Stimulated activated CD4-positive, alpha-beta T cell treated with anti-CD3 and anti-CD28 coated beads, Interleukin-2, amount 100 ng/mL, for 48 hours (primary cell): ENCODE data around the gene TCHP.

Experiments
- DNase-seq, 2 donors: peaks; one replicate each; pipeline ENCODE4 v3.0.0-alpha.2; 2020

The TCHP gene

DNA sequence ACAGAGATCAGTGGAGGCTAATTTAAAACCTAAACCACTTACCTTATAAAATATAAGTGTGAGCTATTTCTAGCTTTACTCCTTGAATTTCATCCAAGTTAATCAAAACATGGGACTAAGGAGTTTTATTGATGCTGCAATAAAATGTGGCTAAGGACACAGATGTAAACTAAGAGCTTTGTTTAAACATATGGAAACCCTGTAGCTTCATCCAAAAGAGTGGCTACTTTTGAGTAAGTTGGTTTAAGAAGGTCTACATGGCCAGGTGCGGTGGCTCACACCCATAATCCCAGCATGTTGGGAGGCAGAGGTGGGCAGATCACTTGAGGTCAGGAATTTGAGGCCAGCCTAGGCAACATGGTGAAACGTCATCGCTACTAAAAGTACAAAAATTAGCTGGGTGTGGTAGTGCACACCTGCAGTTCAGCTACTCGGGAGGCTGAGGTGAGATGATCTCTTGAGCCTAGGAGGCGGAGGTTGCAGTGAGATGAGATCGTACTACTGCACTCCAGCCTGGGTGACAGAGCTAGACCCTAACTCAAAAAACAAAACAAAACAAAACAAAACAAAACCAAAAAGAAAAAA lies 40.4 kb downstream of the TCHP start:
- no peak for DNase-seq

DNA sequence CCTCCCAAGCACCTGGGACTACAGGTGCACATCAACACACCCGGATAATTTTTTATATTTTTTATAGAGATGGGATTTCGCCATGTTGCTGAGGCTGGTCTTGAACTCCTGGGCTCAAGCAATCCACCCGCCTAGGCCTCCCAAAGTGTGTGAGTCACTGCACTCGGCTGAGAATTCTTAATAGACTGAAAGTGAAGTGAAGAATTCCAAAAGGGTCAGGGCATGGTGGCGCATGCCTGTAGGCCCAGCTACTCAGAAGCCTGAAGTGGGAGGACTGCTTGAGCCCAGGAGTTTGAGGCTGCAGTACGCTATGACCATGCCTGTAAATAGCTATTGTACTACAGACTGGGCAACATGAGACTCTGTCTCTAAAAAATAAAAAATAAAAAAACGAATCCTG lies 43.7 kb downstream of the TCHP start:
- DNase-seq = no peak

DNA sequence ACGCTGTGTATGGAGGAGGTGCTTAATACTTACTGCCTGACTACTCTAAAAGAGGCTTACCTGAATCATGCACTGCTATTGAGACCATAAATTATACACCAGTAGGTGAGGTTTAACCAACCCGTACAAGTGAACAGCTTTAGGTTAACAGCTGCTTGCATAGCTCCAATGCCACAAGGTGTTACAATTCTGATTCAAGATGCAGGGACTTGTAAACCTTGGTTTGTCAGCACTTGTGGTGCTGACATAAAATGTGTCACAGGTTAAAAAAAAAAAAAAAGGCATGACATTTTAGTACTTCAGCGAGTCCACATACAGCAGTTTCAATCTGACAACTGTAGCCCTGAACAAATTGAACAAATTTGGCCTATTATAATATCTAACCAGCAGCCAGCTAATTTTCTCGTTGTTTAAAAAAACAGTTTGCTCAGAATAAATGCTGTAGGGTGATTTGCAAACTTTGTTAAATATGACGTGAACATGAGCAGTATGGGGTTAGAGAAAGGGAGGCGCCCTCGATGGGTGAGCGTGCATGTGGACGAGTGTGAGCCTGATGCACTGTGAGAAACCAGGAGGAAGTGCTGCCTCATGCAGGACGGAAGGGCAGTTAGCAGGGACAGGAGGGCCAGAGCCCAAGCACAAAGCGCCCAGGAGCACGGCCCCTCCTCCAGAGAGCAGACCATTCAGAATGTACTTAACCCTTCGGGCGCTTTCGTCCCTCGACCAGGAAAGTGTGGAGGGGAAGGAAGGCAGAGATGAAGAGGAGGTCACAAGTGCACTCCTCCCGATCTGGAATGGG lies 44.7 kb downstream of the TCHP start:
- no peak for DNase-seq

DNA sequence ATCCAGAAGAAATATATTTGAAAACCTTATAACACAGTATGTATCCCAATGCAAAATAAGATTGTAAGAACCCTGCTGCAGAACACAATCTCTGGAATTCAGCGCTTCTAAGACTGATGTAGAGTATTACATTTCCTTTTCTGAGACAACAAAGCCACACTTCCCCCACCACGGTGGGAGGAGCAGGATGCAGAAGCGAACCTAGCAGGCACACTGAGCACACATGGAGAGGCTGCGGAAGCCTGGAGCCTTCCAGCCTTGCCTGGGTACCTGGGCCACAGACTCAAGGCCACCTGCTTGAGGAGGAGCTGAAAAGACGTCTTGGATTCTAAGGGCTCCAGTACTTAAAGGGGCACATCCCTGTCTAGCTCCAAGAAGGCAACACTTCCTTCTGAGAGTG lies 46.4 kb downstream of the TCHP start:
- DNase-seq = no peak

GRCh38 chr12:109946913-109947312 lies 46.8 kb downstream of the TCHP start:
- DNase-seq = no peak

- DNase-seq = no peak
These were observed 47.4 kb downstream of the TCHP start for GRCh38 chr12:109947521-109947920.

GRCh38 chr12:109948368-109948767 lies 48.3 kb downstream of the TCHP start:
- DNase-seq = no peak

- DNase-seq = no peak
These were observed 49.0 kb downstream of the TCHP start for GRCh38 chr12:109949089-109949488.

DNA sequence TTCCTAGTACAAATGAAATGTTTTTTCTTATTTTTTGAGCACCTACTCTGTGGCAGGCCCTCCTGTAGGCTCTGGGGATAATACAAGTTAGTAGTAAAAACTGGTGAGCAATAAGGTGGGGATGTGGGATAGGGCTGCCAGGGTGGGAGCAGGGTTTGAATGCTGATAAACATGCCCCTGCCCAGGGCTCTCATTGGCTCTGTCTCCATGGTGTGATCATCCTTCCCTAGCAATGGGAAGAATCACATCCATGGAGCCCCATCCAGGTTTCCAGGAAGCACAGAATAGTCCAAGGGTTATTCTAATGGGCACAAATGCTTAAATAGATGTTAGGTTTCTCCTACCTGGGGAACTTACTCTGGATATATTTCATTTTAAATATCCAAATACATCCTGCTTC lies 50.6 kb downstream of the TCHP start:
- no peak for DNase-seq

GRCh38 chr12:109951136-109951535 lies 51.1 kb downstream of the TCHP start:
- no peak for DNase-seq

GRCh38 chr12:109951751-109952150 lies 51.7 kb downstream of the TCHP start:
- no peak for DNase-seq

- DNase-seq = no peak
These were observed 52.2 kb downstream of the TCHP start for GRCh38 chr12:109952160-109952858.

DNA sequence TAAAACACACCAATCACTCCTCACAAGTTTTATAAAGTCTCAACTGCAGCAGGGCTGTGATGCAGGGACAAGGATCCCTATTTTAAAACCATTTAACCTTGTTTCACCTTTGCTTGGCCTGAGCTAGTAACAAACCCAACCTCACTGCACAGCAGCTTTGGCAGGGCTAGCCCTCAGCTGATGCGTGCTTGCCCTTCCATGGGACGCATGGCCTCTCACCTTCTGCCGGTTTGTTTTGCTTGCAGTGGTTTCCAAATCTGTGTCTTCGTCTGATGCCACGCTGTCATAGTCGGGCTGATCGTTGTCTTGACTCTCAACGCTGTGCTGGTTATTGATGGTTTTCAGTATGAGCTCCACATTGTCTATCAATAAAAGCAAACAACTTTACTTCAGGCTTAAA lies 52.8 kb downstream of the TCHP start:
- DNase-seq = no peak

DNA sequence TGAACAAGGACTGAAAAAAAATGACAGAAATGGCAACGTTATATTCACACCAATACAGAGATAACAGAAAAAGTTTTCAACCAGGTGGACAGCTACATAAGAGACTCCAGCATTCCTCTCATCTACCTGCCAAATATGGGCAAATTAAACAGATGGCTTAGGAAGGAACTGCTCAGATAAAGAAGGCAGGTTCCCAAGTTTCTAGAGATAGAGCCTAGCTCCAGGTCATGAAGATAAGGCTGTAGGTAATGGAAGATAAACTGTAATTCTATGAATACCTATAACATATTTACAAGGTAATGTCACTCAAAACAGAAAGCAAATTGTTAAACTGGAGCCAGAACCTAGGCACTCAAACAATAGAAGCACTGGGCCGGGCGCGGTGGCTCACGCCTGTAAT lies 53.6 kb downstream of the TCHP start:
- no peak for DNase-seq

- DNase-seq = no peak
These were observed 58.3 kb downstream of the TCHP start for GRCh38 chr12:109958374-109958773.

DNA sequence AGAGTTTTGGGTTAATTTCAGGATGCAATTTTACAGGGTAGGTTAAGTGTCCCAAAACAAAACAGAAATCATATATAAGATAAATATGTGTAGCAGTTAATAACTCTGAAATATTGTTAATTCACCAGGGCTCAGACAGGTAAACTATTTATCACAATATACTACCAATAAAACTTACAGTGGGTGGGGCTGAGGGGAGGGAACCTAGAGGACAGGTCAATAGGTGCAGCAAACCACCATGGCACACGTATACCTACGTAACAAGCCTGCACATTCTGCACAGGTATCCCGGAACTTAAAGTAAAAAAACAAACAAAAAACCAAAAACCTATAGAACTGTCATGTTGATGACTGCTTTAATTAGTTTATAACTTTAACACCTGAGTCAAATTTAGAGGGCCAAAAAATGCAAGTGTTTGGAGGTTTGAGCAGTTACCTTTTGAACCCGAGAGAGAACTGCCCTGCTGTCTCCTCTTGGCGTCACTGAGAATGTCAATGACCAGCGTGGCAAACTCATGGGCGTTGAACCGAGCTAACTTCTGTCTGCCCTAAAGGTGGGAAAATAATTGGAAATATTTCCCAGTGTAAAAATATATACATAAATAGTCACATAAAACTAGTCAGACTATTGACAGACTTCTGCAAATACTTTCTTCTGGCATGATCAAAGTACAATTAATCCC lies 59.5 kb downstream of the TCHP start:
- no peak for DNase-seq

DNA sequence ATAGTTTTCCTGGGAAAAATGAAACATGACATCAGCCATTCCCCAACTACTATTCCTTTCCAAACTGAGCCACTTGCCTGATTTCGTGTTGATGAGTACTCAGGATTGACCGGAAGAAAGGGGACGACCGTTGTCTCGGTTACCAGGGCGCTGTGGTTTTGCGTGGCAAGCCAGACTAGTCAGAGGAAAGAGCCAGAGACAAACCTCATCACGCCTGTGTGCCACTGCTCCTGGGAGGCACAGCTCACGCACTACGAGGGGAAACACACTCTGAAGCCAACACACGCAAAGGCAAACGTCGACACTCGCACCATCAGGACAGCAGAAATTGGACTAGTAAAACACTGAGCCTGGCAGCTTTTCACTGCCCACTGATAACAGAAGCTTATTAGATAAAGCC lies 61.1 kb downstream of the TCHP start:
- DNase-seq = no peak

DNA sequence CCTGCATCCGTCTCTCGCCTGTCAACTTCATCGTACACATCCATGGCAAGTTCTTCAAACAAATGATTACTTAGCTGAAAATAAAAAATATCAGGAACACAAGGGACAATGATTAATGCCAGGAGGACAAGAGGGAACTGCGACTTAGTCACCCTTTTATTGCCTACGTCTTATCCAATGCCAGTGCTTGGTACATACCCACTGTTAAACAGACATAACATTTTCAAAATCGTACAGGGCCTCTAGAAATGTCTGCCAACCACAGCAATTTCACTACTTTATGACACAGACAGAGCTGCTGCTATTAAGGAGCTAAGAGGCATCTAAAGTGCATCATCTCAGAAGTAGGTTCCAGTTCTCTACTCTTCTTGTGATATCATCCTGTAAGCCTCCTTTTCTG lies 61.5 kb downstream of the TCHP start:
- no peak for DNase-seq

GRCh38 chr12:109962398-109962797 lies 62.3 kb downstream of the TCHP start:
- no peak for DNase-seq

GRCh38 chr12:109963330-109963729 lies 63.3 kb downstream of the TCHP start:
- no peak for DNase-seq

GRCh38 chr12:109963743-109964429 lies 63.8 kb downstream of the TCHP start:
- no peak for DNase-seq

DNA sequence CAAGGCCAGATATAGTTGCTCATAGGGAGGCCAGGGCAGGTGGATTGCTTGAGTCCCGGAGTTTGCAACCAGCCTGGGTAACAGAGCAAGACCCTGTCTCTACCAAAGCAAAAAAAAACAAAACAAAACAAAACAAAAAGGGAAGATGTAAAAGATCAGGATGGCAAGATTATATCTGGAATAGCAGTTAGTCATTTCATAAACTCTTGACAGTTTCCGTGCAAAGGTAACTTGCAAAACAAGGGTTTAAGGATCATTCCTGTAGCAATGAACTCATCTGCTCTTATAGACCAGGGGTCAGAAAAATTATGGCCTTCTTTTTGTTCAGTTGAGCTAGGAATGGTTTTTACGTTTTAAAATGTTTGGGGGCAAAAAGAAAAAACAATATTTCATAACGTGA lies 66.5 kb downstream of the TCHP start:
- DNase-seq = no peak
